ENCODE measurements around the gene HLA-A. TPM values are rescaled to one million over a fixed set of nuclear protein-coding genes. Genes with fewer than 3 reads are reported as not detected.

HLA-A gene
- total RNA-seq (2014; rRNA removed; shearing (Covaris generic)), result 59.4 and 61.4 TPM in 2 replicates

DNA sequence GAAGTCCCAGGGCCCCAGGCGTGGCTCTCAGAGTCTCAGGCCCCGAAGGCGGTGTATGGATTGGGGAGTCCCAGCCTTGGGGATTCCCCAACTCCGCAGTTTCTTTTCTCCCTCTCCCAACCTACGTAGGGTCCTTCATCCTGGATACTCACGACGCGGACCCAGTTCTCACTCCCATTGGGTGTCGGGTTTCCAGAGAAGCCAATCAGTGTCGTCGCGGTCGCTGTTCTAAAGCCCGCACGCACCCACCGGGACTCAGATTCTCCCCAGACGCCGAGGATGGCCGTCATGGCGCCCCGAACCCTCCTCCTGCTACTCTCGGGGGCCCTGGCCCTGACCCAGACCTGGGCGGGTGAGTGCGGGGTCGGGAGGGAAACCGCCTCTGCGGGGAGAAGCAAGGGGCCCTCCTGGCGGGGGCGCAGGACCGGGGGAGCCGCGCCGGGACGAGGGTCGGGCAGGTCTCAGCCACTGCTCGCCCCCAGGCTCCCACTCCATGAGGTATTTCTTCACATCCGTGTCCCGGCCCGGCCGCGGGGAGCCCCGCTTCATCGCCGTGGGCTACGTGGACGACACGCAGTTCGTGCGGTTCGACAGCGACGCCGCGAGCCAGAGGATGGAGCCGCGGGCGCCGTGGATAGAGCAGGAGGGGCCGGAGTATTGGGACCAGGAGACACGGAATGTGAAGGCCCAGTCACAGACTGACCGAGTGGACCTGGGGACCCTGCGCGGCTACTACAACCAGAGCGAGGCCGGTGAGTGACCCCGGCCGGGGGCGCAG is at the start of gene HLA-A:
Gene HLA-A (plus strand): TSS at position 258 of the 778 bp plus-strand sequence. CDS start 22 bp downstream, at position 280.
- in situ Hi-C loops (cut with HindIII; ENCODE audit: low sequenced_read_pairs), result no loop called here
- peak; percentile 96 for DNase-seq (ENCODE audit: low spot score)

DNA sequence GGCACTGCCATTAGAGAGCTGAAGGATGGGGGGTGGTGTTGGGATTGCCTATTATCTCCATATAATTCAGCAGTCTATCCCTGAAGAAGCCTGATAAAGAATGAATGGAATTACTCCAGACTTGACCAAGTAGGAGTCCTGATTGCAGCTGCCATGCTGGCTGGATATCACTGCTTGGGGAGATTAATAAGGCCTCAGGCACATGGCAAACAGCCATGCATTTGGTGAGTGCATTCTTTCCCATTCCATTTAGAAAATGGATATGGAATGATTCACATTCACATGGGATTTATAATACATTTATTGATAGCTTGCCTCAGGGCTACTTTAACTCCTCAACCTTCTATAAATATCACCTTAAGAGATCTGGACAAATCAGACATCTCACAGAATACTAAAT is 49.6 kb upstream of the HLA-A start:
- in situ Hi-C loops (cut with HindIII; ENCODE audit: low sequenced_read_pairs), result no loop called here
- peak; percentile 18 for DNase-seq (ENCODE audit: low spot score)

DNA sequence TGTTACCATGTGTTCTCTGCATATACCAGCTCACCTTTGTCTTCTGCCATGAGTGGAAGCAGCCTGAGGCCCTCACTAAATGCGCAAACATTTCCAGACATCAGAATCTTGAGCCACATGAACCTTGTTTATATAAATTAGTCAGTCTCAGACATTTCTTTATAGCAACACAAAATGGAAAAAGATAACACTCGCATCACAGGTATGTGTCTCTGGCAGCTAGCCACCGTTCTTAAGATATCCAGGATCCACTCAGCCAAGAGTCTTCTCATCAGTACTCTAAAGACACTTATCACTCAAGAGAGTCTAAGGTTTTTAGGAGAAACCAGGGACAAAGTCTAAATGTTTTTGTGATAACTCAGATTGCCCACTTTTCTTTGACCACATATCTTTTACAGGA is 43.1 kb upstream of the HLA-A start:
- in situ Hi-C loops (cut with HindIII; ENCODE audit: low sequenced_read_pairs), result no loop called here
- no peak for DNase-seq (ENCODE audit: low spot score)

DNA sequence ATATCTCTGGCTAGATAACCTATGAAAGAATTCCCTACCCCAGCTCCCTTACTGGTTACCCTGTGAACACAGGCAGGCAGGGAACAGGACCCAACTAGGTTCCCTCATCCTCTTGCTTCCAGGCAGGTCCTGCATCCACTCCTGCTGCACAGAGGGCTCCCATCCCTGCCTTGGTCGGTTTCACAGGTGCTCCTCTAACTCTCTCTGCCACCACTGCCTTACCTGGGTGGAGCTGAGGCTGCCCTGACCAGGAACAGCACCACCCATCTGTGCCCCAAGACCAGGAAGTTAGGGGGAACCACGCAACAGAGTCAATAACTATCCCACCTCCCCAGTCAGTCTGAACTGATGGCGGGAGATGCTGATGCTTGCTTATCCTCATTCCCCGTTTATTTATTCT is 37.0 kb upstream of the HLA-A start:
- DNase-seq (ENCODE audit: low spot score), result no peak
- in situ Hi-C loops (cut with HindIII; ENCODE audit: low sequenced_read_pairs), result no loop called here

DNA sequence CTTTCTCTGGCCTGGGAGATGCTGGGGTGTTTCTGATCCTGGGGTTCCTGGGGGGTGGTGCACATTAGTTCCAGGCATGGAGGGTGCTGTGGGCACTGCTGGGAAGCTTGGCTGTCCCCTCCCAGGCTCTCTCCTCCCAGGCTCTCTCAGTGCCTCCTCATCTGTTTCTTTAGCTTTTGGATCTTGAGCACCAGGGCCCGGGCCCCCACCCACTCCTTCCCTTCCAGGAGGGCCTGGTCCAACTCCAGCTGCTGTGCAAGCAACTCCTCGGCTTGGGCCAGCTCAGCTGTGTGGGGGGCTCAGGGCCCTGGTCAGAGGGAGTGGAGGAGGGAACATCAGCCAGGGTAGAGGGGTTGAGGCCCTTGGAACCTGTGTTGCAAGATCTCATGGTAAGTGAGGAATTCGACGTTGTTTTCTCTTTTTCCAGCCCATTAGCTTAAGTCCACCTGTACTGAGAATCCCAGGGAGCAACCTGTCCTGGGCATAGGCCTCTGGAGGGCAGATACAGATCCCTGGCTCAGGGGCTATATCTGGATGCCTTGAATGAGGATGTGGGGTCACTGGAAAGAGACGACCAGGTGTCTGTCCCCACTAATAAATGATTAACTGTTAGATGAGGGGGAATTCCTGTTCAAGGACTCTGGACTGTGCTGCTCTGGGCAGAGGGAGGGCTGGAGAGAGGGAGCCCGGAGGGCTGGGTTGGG is 34.5 kb upstream of the HLA-A start:
- DNase-seq (ENCODE audit: low spot score), result no peak
- in situ Hi-C loops (cut with HindIII; ENCODE audit: low sequenced_read_pairs), result no loop called here

DNA sequence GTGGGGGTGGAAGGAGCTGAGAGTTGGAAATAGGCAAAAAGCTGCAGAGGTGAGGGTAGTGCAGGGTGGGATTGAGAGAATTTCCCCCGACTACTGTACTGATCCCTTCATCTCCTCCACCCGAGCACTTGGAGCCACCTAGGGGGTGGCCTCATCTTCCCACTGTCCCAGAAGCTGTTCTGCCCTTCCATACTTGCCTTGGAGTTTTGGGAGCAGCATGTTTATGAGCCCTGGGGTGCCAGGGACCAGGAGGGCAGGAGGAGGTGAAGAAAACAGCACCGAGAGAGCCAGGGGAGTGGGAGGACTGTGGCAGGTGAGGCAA is 34.0 kb upstream of the HLA-A start:
- no peak for DNase-seq (ENCODE audit: low spot score)
- in situ Hi-C loops (cut with HindIII; ENCODE audit: low sequenced_read_pairs), result no loop called here

DNA sequence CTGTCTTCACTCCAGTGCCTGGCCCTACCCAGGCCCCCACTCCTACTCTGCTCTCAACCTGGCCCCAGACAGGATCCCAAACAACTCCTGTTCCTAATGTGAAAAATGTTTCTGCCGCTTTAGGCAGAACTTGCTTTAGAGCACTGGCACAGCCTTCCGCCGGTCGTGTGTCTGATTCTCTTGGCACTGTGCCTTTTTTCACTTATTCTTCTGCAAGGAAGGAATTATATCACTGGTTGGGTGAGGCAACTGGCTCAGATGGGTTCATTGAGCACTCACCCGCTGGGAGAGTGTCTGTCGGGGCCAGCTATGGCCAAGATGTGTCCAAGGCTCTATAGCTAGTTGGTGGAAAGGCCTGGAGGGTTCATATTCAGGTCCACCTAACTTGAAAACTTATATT is 33.6 kb upstream of the HLA-A start:
- in situ Hi-C loops (cut with HindIII; ENCODE audit: low sequenced_read_pairs), result no loop called here
- DNase-seq (ENCODE audit: low spot score), result no peak

DNA sequence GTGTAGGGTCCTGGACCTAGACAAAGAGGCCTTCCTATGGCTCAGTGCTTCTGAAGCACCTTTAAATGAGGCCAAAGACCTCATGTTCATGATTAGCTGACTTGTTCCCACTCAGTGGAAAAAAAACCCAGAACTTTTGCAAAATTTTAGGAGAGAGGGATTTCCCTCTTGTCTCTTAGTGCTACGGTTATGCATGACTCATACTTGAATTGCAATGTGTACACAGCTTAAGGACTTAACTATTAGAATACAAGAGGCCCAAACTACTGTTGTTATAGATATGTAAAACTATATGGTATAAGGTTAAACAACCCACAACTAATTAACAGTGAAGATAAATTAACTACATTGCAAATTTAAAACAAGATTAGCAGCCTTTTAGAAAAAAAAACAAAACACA is 32.3 kb upstream of the HLA-A start:
- DNase-seq (ENCODE audit: low spot score), result no peak
- in situ Hi-C loops (cut with HindIII; ENCODE audit: low sequenced_read_pairs), result no loop called here

DNA sequence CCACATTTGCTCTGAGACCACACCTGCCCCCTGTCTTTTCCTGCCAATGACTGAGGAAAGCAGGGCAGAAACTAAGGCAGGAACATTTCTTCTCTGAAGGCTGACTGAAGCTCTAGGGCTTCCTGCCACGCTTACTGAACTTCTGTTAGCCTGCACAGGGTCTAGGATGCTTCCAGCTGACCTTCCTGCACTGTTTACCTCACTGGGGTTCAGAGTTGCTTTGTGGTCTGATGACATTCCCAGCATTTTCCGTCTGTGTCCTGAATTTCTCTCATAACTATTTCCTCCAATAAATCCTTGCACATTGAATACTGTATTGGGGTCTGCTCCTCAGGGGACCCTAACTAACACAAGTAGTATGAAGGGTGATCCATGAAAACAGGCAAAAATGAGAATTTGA is 29.5 kb upstream of the HLA-A start:
- in situ Hi-C loops (cut with HindIII; ENCODE audit: low sequenced_read_pairs), result no loop called here
- DNase-seq (ENCODE audit: low spot score), result no peak

DNA sequence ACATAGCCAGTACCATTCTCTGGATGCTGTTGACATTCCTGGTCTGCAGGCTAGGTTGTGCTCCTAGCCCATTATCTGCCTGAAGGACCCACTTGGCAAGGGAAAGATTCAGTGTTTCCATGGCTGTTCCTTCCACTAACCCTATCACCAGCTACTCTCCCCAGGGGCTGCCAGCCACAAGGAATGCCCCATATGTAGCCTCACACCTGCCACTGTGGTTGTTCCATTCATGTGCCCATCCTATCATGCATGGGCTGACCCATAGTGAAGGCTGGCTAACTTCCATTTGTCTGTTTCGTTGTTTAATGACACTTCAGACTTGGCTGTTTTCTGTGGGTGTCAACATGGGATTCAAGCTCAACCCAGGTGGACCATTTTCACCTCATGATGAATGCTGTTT is 25.6 kb upstream of the HLA-A start:
- in situ Hi-C loops (cut with HindIII; ENCODE audit: low sequenced_read_pairs), result no loop called here
- no peak for DNase-seq (ENCODE audit: low spot score)

DNA sequence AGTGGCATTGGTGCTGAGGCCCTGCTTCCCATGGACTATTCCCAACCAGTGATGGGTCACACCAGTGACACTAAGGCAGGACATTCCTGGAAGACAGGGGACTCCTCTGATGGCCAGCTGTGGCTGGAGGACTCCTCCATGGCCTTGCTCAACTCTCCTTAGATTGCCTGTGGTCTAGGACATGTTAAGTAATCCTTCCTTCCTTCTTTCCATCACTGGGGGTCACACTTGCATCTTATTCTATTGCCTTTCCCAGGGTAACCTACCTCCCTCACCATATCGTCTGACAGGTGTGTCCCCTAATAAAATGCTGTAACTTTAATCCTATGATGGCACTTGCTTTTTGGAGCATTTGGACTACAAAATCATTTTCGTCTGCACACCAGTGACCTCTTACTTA is 24.5 kb upstream of the HLA-A start:
- DNase-seq (ENCODE audit: low spot score), result no peak
- in situ Hi-C loops (cut with HindIII; ENCODE audit: low sequenced_read_pairs), result no loop called here

DNA sequence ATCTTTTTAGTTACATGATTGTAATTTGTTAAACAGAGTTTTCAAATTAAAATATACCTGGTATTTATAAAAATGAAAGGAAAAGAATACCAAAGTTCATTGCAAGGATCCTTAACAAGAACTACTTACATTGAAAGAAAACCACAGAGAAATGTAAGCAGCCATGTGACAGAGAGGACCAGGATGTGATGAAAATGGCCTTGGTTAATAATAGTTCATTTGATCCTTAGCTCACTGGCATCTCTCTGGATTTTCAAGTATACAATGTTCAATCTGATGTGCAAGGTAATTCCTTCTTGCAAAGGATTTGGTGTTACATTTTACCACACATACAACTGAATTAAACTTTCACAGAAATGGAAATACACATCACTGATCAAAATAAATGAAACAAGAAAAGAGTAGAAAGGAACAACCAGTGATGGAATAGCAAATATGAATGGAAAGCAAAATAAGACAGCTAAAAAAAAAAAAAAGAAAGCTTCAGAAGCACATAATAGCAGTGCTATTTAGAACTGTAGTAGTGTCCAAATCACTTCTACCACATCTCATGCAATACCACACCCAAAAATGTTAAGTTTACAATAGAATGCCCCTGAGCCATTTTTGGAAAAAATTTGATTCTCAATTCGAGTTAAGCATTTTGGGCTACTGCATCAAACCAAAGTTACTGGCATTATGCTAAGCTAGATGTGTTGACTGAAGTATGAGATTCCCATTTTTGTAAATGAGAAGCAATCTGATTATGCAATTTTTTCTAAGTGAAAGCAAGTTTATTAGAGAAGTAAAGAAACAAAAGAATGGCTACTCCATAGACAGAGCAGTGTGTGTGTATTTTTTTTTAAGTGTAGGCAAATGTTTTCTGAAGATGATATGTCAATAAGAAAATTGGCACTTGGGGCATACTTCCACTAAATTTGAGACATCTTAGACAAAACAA is 22.6 kb upstream of the HLA-A start:
- DNase-seq (ENCODE audit: low spot score), result no peak
- in situ Hi-C loops (cut with HindIII; ENCODE audit: low sequenced_read_pairs), result no loop called here

DNA sequence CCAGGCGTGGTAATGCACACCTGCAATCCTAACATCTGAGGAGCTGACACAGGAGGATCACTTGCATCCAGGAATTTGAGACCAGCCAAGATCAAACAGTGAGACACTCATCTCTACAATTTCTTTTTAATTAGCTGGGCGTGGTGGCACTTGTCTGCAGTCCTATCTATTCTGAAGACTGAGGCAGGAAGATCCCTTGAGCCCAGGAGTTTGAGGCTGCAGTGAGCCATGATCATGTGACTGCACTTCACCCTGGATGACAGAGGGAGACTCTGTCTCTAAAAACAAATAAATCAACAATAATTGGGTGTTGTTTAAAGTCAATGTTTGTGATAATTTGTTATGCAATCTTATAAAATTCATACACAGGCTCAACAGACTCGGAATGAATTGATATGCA is 18.0 kb upstream of the HLA-A start:
- in situ Hi-C loops (cut with HindIII; ENCODE audit: low sequenced_read_pairs), result no loop called here
- DNase-seq (ENCODE audit: low spot score), result no peak

DNA sequence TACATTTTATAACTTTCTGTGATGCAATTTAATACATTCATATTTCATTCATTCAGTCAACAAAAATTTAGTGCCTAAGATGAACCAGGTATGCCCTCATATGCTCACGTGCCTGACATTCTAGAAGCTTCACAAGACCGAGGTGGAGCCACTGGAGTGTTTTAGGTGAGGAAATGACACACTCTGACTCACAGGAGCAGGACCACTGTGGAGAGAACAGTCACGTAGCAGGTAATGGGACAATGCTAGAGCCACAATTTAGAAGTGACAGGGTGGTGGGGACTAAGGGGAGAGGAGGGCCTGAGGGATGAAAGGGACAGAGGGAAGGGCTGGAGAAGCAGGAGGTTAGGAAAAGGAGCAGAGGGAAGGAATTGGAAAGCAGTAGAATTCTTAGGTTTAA is 17.6 kb upstream of the HLA-A start:
- in situ Hi-C loops (cut with HindIII; ENCODE audit: low sequenced_read_pairs), result no loop called here
- no peak for DNase-seq (ENCODE audit: low spot score)

DNA sequence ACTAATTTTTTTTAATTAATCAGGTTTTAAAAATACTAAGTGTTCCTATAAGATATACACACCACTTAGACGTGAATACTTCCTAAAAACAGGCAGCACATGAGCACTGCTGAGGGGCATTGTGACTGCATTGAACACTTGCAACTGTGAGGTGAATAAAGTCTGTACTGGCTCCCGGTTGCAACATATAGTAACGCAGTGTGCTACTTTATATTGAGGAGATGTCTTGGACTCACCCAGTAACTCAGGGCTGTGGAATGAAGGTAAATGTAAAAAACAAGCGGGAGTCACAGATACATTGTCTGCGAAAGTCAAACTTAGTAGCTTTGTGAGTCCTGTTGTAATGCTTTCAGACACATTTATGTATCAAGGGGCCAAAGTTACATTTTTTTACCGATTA is 17.0 kb upstream of the HLA-A start:
- in situ Hi-C loops (cut with HindIII; ENCODE audit: low sequenced_read_pairs), result no loop called here
- no peak for DNase-seq (ENCODE audit: low spot score)

DNA sequence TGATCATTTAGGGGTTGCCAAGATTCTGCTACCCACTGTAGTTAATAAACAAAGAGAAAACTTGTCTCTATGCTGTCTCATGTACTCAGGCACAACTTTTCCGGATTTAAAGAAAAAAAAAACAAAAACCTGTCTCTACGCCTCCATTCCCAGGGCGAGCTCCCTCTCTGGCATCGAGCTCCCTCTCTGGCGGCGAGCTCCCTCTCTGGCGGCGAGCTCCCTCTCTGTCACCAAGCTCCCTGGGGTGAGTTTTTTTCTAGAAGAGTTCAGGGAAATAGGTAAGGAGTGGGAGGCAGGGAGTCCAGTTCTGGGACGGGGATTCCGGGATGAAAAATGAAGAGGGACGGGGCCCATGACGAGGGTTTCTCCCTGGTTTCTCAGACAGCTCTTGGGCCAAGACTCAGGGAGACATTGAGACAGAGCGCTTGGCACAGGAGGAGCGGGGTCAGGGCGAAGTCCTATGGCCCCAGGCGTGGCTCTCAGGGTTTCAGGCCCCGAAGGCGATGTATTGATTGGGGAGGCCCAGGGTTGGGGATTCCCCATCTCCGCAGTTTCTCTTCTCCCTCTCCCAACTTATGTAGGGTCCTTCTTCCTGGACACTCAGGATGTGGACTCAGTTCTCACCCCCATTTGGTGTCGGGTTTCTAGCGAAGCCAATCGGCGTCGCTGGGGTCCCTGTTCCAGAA is 16.5 kb upstream of the HLA-A start:
- in situ Hi-C loops (cut with HindIII; ENCODE audit: low sequenced_read_pairs), result no loop called here

DNA sequence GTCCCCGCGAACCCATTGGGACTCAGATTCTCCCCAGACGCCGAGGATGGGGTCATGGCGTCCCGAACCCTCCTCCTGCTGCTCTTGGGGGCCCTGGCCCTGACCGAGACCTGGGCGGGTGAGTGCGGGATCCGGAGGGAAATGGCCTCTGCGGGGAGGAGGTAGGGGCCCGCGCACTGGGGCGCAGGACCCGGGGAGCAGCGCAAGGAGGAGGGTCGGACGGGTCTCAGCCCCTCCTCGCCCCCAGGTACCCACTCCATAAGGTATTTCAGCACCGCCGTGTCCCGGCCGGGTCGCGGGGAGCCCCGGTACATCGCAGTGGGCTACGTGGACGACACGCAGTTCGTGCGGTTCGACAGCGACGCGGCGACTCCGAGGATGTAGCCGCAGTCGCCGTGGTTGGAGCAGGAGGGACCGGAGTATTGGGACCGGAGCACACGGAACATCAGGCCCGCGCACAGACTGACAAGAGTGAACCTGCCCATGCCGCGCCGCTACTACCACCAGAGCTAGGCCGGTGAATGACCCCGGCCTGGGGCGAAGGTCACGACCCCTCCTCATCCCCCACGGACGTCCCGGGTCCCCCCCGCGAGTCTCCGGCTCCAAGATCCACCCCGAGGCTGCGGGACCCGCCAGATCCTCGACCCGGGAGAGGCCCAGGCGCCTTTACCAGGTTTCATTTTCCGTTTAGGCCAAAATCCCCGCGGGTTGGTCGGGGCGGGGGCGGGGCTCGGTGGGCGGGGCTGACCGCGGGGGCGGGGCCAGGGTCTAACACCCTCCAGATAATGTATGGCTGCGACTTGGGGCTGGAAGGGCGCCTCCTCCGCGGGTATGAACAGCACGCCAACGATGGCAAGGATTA is 15.7 kb upstream of the HLA-A start:
- DNase-seq (ENCODE audit: low spot score), result peak; percentile 61
- in situ Hi-C loops (cut with HindIII; ENCODE audit: low sequenced_read_pairs), result no loop called here

More for the DNA sequence above, 16.5 kb upstream of the HLA-A start:
- no peak for DNase-seq (ENCODE audit: low spot score)

DNA sequence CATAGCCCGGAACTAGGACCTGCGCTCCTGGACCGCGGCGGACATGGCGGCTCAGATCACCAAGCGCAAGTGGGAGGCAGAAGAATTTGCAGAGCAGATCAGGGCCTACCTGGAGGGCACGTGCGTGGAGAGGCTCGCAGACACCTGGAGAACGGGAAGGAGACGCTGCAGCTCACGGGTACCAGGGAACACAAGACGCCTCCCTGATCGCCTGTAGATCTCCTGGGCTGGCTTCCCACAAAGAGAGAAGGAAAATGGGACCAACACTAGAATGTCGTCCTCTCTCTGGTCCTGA is 15.1 kb upstream of the HLA-A start:
- in situ Hi-C loops (cut with HindIII; ENCODE audit: low sequenced_read_pairs), result no loop called here
- no peak for DNase-seq (ENCODE audit: low spot score)
